GM12891 (cell line): Measurements from ENCODE around the gene WAC.

Experiments used
- PAX5 ChIP-seq: IDR thresholded peaks from 2 replicates; pipeline ENCODE4 v1.6.1; 2011; ENCODE audit warnings: low read length, moderate library complexity, mild to moderate bottlenecking; ENCODE audit not compliant: insufficient read depth, severe bottlenecking
- POLR2A ChIP-seq: IDR thresholded peaks from 2 replicates; pipeline ENCODE4 v1.6.1; 2011; ENCODE audit warnings: low read depth, low read length, control low read depth
- POLR2AphosphoS5 ChIP-seq: IDR thresholded peaks from 2 replicates; pipeline ENCODE4 v1.6.1; 2011; ENCODE audit warnings: low read depth, low read length, control low read depth
- POU2F2 ChIP-seq: IDR thresholded peaks from 2 replicates; pipeline ENCODE4 v1.6.1; 2011; ENCODE audit warnings: low read depth, mild to moderate bottlenecking, control low read depth, low read length, moderate library complexity
- SPI1 ChIP-seq: IDR thresholded peaks from 2 replicates; pipeline ENCODE4 v1.6.1; 2011; ENCODE audit warnings: low read depth, low read length, control low read depth
- TAF1 ChIP-seq: IDR thresholded peaks from 2 replicates; pipeline ENCODE4 v1.6.1; 2011; ENCODE audit warnings: low read depth, low read length, control low read depth

GRCh38 chr10:28664369-28664740 lies 131.4 kb downstream of the WAC start:
- TF ChIP-seq TAF1 = no peak
- no peak for TF ChIP-seq POLR2A
- TF ChIP-seq POLR2AphosphoS5 = no peak
- no peak for TF ChIP-seq SPI1
- TF ChIP-seq PAX5 = no peak
- no peak for TF ChIP-seq POU2F2
